HG03469 (cell line): ENCODE measurements around the gene ZNF157.
A peak's percentile ranks its signal among the peaks of the same experiment; 100 is the strongest.
"Not testable (repeated sequence)": the region's sequence is repeated elsewhere in the genome, so short reads cannot be mapped to it uniquely, and the experiment has no call there.

Experiments used
- ATAC-seq: cut with Tn5 transposase; IDR thresholded peaks from one replicate; pipeline ENCODE4 v1.9.1; 2021; ENCODE audit warnings: mild to moderate bottlenecking, moderate library complexity, moderate number of reproducible peaks; ENCODE audit not compliant: unreplicated experiment

Gene ZNF157

DNA sequence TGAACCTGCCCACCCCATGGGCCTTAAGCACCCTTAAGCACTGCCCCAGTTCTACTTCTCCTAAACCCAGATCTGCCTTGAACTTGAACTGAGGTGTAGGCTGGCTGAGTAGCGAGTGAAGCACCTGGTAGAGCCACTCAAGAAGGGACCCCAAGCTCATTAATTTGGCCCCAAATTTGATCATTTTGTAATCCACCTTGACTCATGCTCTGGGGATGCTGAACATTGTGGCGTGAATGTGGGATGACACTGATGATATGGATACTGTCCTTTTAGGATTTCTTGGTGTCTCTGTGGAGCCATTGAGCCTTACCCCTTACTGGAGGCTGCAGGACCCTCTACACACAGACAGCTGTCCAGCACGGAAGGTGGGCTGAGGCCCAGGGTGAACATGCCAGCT is at the start of gene ZNF157:
Gene ZNF157 (plus strand): TSS at position 301 of the 400 bp plus-strand sequence. CDS start 91 bp downstream, at position 392.
- no peak for ATAC-seq

GRCh38 chrX:47321386-47321785 is 49.0 kb upstream of the ZNF157 start:
- no peak for ATAC-seq

- ATAC-seq, result no peak
Observed at GRCh38 chrX:47321823-47322371, 48.5 kb upstream of the ZNF157 start.

GRCh38 chrX:47327902-47328301 is 42.5 kb upstream of the ZNF157 start:
- ATAC-seq, result no peak

DNA sequence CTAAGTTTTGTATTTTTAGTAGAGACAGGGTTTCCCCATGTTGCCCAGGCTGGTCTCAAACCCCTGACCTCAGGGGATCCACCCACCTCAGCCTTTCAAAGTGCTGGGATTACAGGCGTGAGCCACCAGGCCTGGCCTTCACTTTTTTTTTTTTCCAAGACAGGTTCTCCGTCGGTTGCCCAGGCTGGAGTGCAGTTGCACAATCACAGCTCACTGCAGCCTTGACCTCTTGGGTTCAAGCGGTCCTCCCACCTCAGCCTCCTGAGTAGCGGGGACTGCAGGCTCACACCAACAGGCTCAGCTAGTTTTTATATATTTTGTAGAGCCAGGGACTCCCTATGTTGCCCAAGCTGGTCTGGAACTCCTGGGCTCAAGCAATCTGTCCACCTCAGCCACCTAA is 37.6 kb upstream of the ZNF157 start:
- ATAC-seq, result not testable (repeated sequence)

GRCh38 chrX:47351706-47352105 is 18.7 kb upstream of the ZNF157 start:
- no peak for ATAC-seq

DNA sequence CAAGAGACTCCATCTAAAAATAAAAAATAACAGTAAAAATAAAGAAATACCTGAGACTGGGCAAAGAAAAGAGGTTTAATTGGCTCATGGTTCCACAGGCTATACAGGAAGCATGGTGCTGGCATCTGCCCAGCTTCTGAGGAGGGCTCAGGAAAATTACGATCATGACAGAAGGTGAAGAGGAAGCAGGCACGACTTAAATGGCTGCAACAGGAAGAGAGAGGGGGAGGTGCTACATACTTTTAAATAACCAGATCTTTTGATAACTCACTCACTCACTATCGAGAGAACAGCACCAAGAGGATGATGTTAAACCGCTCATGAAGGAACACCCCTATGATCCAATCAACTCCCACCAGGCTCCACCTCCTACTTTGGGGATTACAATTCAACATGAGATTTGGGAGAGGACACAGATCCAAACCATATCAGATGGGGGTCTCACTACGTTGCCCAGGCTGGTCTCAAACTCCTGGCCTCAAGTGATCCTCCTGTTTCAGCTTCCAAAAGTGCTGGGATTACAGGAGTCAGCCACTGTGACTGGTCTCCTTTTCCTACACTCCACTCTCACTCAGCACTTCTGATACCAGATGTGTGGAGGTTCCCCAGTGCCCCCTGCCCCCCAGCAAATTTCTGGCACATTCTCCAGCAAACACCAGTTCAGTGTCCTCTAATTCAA is 11.9 kb upstream of the ZNF157 start:
- ATAC-seq, result no peak

DNA sequence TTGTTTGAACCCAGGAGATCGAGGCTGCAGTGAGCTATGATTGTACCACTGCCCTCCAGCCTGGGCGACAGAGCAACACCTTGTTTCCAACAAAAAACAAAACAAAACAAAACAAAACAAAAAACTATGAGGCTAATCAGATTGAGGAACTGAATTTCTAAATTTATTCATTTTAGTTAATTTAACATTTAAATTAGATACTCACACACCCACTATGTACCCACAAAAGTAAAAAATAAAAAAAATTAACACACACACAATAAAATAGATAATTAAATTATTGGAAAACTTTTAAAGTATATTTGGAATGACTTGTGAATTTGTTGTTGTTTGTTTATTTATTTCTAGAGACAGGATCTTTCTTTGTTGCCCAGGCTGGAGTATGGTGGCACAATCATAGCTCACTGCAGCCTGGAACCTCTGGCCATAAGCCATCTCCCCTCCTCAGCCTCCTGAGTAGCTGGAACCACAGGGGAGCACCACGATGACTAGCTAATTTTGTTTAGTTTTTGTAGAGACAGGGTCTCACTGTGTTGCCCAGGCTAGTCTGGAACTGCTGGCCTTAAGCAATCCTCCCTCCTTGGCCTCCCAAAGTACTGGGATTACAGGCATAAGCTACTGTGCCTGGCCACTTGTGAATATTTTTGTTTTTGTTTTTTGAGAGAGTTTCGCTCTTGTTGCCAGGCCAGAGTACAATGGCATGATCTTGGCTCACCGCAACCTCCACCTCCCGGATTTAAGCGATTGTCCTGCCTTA is 9.8 kb upstream of the ZNF157 start:
- ATAC-seq, result no peak

GRCh38 chrX:47361538-47362511 is 8.6 kb upstream of the ZNF157 start:
- ATAC-seq, result peak; percentile 81

- ATAC-seq, result no peak
Observed at GRCh38 chrX:47366041-47366722, 4.2 kb upstream of the ZNF157 start.

DNA sequence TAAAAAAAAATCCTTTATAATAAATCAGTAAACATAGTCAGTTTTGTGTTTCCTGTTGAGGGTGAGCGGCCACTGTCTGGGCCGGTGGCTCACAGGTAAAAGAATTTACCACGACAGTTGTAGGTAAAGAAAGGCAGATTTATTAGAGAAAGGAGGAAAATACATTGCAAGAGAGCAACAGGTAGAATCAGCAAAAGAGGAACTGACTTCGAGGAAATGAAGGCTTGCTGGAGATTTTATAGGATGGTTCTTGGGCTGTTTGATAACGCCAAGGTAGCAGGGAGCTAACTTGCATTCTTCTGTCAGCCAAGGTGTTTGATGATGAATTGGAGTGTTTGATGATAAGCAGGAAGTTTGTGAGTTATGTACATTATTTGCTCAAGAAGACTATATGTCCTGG is 2.8 kb downstream of the ZNF157 start:
- no peak for ATAC-seq

DNA sequence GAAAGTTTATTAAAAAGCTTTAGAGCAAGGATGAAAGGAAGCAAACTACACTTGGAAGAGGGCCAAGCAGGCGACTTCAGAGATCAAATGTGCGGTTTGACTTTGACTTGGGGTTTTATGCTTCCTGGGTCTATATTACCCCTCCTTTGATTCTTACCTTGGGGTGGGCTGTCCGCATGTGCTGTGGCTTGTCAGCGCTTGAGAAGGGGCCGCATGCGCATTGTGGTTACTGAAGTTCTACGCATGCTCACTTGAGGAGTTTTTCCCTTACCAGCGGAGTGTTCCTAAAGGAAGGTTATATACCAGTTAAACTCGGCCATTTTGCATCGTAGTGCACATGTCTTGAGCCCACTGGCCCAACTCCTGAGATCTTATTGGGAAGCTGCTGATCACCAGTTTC is 9.9 kb downstream of the ZNF157 start:
- no peak for ATAC-seq

- not testable (repeated sequence) for ATAC-seq
Observed at GRCh38 chrX:47380837-47381236, 10.5 kb downstream of the ZNF157 start.

DNA sequence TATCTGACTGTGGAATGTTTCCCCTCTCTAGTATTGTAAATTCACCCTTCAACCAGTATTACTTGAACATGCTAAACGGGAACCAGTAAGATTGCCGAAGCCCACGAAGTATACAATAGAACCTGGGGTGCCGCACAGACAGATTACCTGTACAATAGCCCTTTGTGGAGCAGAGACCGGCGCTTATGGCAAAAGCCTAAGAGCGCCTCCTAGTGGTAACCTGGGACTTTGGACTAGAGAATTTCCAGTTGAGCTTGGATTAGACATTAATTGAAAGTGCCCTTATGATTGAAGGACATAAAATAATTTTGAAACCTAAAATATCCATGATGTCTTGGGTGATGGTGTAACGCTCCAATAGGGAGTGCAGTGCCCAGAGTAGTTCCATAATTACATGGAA is 14.1 kb downstream of the ZNF157 start:
- ATAC-seq, result no peak

- no peak for ATAC-seq
Observed at GRCh38 chrX:47390780-47391179, 20.4 kb downstream of the ZNF157 start.

GRCh38 chrX:47413179-47413594 is 42.8 kb downstream of the ZNF157 start:
- ATAC-seq, result no peak

- ATAC-seq, result no peak
Observed at GRCh38 chrX:47420265-47420664, 49.9 kb downstream of the ZNF157 start.

DNA sequence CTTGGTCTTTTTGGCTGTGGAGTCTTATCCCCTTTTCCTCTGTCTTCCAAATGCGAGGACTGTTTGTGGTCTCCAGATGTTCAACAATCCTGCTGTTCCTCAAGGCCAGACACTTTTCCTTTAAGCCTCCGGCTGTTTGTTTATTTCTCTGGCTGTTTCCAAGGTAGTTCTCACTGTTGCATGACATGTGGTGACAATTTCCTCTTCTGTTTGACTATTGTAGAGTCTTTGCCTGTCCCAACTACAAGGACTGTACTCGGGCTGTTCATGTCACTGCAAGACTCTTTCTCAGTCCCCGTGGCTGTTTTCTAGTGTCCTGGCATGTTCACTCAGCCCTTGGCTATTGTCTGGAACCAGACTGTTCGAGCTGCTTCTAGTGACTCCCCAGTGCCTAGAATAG is 50.6 kb downstream of the ZNF157 start:
- ATAC-seq, result no peak

DNA sequence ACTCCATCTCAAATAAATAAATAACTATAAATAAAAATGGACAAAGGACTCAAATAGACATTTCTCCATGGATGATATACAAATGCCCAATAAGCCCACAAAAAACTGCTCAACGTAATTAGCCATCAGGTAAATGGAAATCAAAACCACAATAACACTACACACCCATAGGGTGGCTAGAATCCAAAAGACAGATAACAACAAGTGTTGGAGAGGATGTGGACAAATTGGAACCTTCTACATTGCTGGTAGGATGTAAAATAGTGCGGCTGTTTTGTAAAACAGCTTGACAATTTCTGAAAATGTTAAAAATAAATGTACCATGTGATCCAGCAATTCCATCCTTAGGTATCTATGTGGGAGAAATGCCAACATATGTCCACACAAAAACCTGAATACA is 52.1 kb downstream of the ZNF157 start:
- no peak for ATAC-seq

DNA sequence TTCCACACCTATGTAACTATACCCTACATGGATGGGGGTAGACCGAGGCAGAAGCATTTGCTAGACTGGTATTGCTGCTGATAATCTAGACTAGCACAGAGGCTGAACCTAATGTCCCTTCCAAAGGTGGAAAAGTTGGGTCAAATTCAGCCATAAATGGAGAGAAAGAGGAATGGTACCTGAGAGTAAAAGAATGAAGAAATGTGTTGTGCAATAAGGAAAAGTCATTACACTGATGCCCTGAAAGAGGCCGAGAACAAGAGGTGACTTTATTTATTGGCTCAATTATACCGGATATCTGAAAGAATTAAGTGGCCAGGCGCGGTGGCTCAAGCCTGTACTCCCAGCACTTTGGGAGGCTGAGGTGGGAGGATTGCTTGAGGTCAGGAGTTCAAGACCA is 60.5 kb downstream of the ZNF157 start:
- ATAC-seq, result no peak
